Epidermal melanocyte (primary cell): ENCODE measurements around the gene MORN1.

ENCODE experiments used
- DNase-seq: peaks from one replicate; pipeline ENCODE4 v3.0.0; 2011; ENCODE audit warnings: low spot score; ENCODE audit not compliant: insufficient read length

Gene MORN1

GRCh38 chr1:2320760-2321667, 70.3 kb downstream of the MORN1 start:
- no peak for DNase-seq

GRCh38 chr1:2320006-2320405, 71.3 kb downstream of the MORN1 start:
- DNase-seq, result no peak

GRCh38 chr1:2319291-2319690, 72.1 kb downstream of the MORN1 start:
- DNase-seq, result no peak

GRCh38 chr1:2318314-2319278, 72.8 kb downstream of the MORN1 start:
- no peak for DNase-seq

GRCh38 chr1:2317230-2318065, 73.9 kb downstream of the MORN1 start:
- no peak for DNase-seq

GRCh38 chr1:2316451-2316961, 74.8 kb downstream of the MORN1 start:
- DNase-seq, result no peak

- no peak for DNase-seq
These were observed 75.5 kb downstream of the MORN1 start for GRCh38 chr1:2315674-2316450.

GRCh38 chr1:2314803-2315673, 76.3 kb downstream of the MORN1 start:
- peak; percentile 94 for DNase-seq

GRCh38 chr1:2314273-2314802, 77.0 kb downstream of the MORN1 start:
- DNase-seq, result peak; percentile 92

GRCh38 chr1:2313651-2314261, 77.6 kb downstream of the MORN1 start:
- DNase-seq, result no peak

- DNase-seq, result no peak
These were observed 78.6 kb downstream of the MORN1 start for GRCh38 chr1:2312515-2313301.

- no peak for DNase-seq
These were observed 79.2 kb downstream of the MORN1 start for GRCh38 chr1:2312160-2312514.

- peak; percentile 74 for DNase-seq
These were observed 79.9 kb downstream of the MORN1 start for GRCh38 chr1:2311184-2312032.

- DNase-seq, result no peak
These were observed 80.8 kb downstream of the MORN1 start for GRCh38 chr1:2310332-2311183.

GRCh38 chr1:2308844-2309243, 82.5 kb downstream of the MORN1 start:
- DNase-seq, result no peak

- no peak for DNase-seq
These were observed 83.4 kb downstream of the MORN1 start for GRCh38 chr1:2307972-2308371.
